GM18505 (cell line): ENCODE measurements around the gene SF3B1.
"Not testable (repeated sequence)": the region's sequence is repeated elsewhere in the genome, so short reads cannot be mapped to it uniquely, and the experiment has no call there.

Experiments
- ATAC-seq: cut with Tn5 transposase; IDR thresholded peaks from one replicate; pipeline ENCODE4 v1.9.1; 2021; ENCODE audit not compliant: unreplicated experiment
- POLR2A ChIP-seq: IDR thresholded peaks from 4 replicates; pipeline ENCODE4 v1.6.1; 2011; ENCODE audit warnings: borderline replicate concordance; ENCODE audit not compliant: insufficient read depth, insufficient read length; ENCODE audit errors: extremely low read depth

The SF3B1 gene

DNA sequence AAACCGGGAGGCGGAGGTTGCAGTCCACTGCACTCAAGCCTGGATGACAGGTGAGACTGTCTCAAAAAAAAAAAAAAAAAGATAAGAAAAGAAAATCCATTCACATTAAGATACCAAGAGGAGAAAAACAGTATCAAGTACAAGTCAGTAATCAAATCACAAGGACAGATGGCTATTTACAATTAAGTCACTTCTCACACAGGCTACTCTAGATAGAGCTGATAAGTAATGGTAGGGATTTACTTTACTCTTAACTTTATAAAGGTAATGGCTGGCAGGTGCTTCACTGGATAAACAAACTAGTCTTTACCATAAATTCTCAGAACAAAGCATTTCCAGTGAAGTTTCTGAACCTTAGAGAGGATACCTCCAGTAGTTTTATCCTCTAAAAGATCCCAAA, 11.5 kb downstream of the SF3B1 start:
- no peak for ATAC-seq
- TF ChIP-seq POLR2A: no peak

DNA sequence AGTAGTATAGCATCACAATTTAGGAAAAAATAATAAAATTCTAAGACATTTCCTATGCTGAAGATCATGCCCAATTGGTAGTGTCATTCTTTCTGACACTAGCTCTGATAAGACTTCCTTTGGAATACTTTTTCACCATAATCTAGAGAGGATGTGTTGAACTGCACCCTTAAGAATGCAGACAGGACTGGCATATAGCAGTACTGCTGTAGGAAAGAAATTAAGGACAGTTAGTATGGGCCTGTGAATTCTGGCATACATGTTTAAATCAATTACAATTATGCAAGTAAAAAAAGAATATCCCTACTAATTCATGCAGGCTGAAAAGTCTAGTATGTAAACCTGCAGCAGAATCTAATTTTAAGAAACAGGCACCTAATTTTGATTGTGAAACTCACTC, 15.4 kb downstream of the SF3B1 start:
- ATAC-seq: no peak
- no peak for TF ChIP-seq POLR2A

- TF ChIP-seq POLR2A: no peak
Measured at GRCh38 chr2:197416268-197416667, 18.6 kb downstream of the SF3B1 start.

GRCh38 chr2:197414515-197414914, 20.3 kb downstream of the SF3B1 start:
- ATAC-seq: no peak
- no peak for TF ChIP-seq POLR2A

More at GRCh38 chr2:197416268-197416667, 18.6 kb downstream of the SF3B1 start:
- no peak for ATAC-seq

- ATAC-seq: no peak
- TF ChIP-seq POLR2A: no peak
Measured at GRCh38 chr2:197414039-197414438, 20.8 kb downstream of the SF3B1 start.

DNA sequence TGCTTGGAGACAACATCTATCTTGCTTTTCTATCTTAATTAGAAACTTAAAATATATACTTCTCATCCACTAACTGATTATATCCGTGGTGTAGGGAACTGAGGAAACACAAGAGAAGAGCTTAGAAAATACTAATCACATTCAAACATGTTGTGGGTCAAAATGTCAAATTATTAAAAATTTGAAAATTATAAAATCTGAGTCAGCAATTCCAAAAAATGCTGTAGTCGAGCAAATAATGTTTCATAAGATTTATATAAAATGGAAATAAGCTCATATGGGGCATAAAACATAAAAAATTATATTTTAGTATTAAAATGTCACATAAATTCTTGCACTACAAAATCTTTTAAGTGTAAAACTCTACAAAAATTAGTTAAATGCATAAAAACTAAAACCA, 29.2 kb downstream of the SF3B1 start:
- TF ChIP-seq POLR2A: no peak

GRCh38 chr2:197399887-197400540, 34.8 kb downstream of the SF3B1 start:
- no peak for ATAC-seq
- no peak for TF ChIP-seq POLR2A

More for the DNA sequence above, 29.2 kb downstream of the SF3B1 start:
- no peak for ATAC-seq

DNA sequence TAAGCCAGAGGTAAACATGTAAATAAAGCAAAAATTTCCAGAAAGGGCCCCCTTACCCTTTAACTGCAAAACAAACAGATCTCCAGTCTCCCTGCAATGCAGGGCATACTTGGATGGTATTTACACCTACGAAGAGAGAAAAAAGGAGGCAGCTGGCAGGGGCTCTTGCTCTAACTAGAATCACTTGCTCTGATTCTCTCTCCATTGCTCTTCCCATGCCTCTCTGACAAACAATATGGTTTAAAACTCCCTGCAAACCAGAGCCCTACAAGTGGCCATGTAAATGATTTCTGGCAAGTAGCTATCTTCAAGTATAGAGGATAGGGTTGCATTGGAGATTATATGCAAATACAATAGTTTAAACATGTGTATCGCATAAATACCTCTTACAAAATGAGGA, 35.9 kb downstream of the SF3B1 start:
- no peak for TF ChIP-seq POLR2A
- no peak for ATAC-seq

GRCh38 chr2:197391220-197391717, 43.6 kb downstream of the SF3B1 start:
- no peak for TF ChIP-seq POLR2A
- ATAC-seq: no peak

DNA sequence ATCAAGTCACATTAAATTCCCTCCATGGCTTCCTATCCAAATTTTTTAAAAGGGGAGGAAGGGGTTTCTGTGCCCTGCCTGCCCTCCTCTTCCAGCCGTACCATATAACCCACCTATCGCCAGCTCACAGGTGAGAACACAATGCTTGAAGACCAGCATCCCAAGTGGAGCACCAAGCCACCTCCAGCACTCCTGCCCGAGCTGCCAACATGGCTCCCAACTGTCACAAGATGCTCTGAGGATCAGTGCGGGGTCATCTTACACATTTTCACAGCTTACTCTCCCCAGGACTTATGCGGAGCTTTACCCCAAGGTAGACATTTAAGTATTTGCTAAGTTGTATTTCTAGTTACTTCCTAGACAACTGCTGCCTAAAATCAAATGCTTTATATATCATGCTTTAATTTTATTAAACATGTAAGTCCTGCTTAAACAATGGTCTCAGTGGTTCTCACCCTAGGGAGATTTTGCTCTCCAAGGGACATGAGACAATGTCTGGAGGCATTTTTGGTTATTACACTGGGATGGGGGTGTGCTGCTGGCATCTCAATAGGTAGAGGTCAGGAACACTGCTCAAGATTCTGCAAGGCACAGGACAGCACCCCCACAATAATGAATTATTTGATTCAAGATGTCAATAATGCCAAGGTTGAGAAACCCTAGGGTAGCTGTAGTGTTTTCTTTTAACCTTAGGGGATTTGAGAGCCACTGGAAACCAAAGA, 45.8 kb downstream of the SF3B1 start:
- ATAC-seq: no peak
- TF ChIP-seq POLR2A: no peak

DNA sequence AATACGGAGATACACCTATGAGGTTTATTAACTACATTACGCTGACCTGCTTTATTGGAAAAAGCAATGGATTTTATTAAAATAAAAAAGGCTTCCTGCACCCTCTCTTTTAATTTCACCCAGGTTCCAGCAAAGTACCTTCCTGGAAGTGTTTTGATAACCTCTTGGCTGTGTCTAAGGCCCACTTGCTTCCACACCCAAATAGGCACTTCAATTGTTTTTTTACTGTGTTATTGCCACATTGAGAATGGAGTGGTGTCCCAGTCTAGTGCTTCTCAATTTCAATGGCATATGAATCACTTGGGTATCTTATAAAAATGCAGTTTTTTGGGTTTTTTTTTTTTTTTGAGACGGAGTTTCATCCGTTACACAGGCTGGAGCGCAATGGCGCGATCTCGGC, 47.6 kb downstream of the SF3B1 start:
- TF ChIP-seq POLR2A: no peak

DNA sequence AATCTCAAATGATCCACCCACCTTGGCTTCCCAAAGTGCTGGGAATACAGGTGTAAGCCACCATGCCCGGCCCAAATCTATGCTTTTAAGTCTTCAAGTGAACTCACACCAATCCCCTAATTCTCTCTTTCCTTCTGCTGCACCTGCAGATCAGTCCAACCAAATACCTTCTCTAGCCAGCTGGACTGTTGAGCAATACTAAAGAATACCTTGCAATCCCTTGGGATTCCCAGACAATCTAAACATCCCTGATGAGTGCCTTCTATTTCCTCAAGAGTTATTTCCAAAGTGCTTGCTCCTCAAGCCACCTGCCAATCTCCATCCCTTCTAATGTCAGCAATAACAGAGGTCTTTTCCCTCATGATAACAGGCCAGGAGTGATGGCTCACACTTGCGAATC, 48.6 kb downstream of the SF3B1 start:
- TF ChIP-seq POLR2A: no peak
- ATAC-seq: no peak

More for the DNA sequence above, 47.6 kb downstream of the SF3B1 start:
- no peak for ATAC-seq

DNA sequence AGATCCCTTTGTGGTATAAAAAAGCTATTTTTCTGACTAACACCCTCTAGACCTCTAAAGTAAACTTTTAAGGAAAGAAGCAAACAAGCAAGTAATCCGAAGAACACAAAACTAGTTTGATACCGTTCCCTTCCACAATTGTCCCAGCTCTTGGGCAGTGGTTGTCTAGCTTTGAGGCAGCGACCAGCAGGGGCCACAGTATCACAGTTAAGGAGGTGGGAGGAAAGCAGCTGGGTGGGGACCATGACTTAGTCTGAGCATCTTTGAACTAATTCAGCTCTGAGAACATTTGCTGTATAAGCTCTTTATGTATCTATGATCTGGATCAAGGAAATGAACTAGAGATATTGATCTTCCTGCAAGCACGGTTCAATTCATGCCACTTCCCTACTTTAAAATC, 51.0 kb downstream of the SF3B1 start:
- TF ChIP-seq POLR2A: no peak

GRCh38 chr2:197381641-197382040, 53.2 kb downstream of the SF3B1 start:
- no peak for ATAC-seq
- no peak for TF ChIP-seq POLR2A

More for the DNA sequence above, 51.0 kb downstream of the SF3B1 start:
- no peak for ATAC-seq

DNA sequence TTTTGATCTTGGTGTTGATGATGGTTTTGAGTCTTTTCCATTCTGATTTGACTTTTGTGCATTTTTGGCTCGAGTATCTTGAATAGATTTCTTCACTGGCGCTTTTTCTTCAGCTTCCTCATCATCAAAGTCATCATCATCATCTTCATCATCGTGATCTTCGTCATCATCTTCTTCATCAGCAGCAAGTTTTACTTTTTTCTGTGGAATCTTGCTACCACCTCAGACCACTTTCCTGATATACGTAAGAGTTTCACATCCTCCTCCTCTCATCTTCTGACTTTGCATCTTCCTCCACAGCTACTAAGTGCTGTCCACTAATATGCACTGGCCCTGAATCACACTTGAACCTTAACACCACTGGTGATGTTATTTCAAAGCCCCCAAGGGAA, 54.9 kb downstream of the SF3B1 start:
- not testable (repeated sequence) for ATAC-seq

- not testable (repeated sequence) for ATAC-seq
Measured at GRCh38 chr2:197379308-197379917, 55.4 kb downstream of the SF3B1 start.
